K562 (cell line): ENCODE data around the gene CCL27. TPM values are rescaled to one million over a fixed set of nuclear protein-coding genes. Genes with fewer than 3 reads are reported as not detected.
A peak's percentile ranks its signal among the peaks of the same experiment; 100 is the strongest.

Experiments
- BRD9 ChIP-seq: fragments of 450-650 bp; IDR thresholded peaks from 2 replicates; pipeline ENCODE4 v1.6.1; 2018; ENCODE audit warnings: low read depth; ENCODE audit not compliant: partially characterized antibody
- E4F1 ChIP-seq: fragments of 250-450 bp; sonication (Bioruptor Pico); IDR thresholded peaks from 2 replicates; pipeline ENCODE4 v1.5.0; 2021; ENCODE audit warnings: mild to moderate bottlenecking, borderline replicate concordance
- ESRRB ChIP-seq: fragments of 250-450 bp; sonication (Bioruptor Pico); IDR thresholded peaks from 2 replicates; pipeline ENCODE4 v1.5.0; 2020; ENCODE audit warnings: mild to moderate bottlenecking, moderate library complexity, borderline replicate concordance
- FIP1L1 ChIP-seq: fragments of 200-400 bp; formaldehyde crosslinking; IDR thresholded peaks from 2 replicates; pipeline ENCODE4 v1.6.1; 2018; ENCODE audit warnings: mild to moderate bottlenecking, low read depth, low read length; ENCODE audit not compliant: poor library complexity, severe bottlenecking
- FOXM1 ChIP-seq, 2 experiments: fragments of 450-650 bp in 1 of 2; sonication (generic) in 1 of 2; formaldehyde crosslinking in 1 of 2; IDR thresholded peaks; 2 replicates each; pipeline versions ENCODE4 v1.6.1 to v1.9.0; 2017 to 2022; ENCODE audit warnings: low read depth in 2 of 2, mild to moderate bottlenecking in 2 of 2, missing genetic modification reagents in 1 of 2, moderate library complexity in 1 of 2
- KDM1A ChIP-seq, 2 experiments: fragments of 450-650 bp; IDR thresholded peaks; 2 replicates each; pipeline ENCODE4 v1.6.1; 2016; ENCODE audit warnings: mild to moderate bottlenecking in 2 of 2
- L3MBTL2 ChIP-seq: fragments of 450-650 bp; IDR thresholded peaks from 2 replicates; pipeline ENCODE4 v1.6.1; 2016; ENCODE audit warnings: mild to moderate bottlenecking, moderate library complexity
- NRF1 ChIP-seq, 2 experiments: fragments of 450-650 bp; IDR thresholded peaks in 1 of 2; conservative IDR thresholded peaks in 1 of 2; 2 replicates each; pipeline ENCODE4 v1.6.1; 2014; ENCODE audit warnings: mild to moderate bottlenecking in 2 of 2
- PHB ChIP-seq: fragments of 250-450 bp; sonication (Bioruptor Pico); IDR thresholded peaks from 2 replicates; pipeline ENCODE4 v1.5.0; 2021
- SETDB1 ChIP-seq: IDR thresholded peaks from one replicate; pipeline ENCODE4 v1.6.1; 2012; ENCODE audit warnings: low read length, control low read depth, inconsistent platforms
- SOX6 ChIP-seq: fragments of 450-650 bp; IDR thresholded peaks from 2 replicates; pipeline ENCODE4 v1.6.1; 2014; ENCODE audit warnings: mild to moderate bottlenecking
- ZC3H8 ChIP-seq: fragments of 450-650 bp; IDR thresholded peaks from 2 replicates; pipeline ENCODE4 v1.6.1; 2017
- ZKSCAN3 ChIP-seq: fragments of 250-450 bp; sonication (Bioruptor Pico); IDR thresholded peaks from 2 replicates; pipeline ENCODE4 v1.4.0; 2020
- ZKSCAN8 ChIP-seq: fragments of 200-800 bp; sonication (Bioruptor generic); IDR thresholded peaks from 2 replicates; pipeline ENCODE4 v1.6.1; 2016; ENCODE audit warnings: missing genetic modification characterization, missing compliant biosample characterization
- ZNF174 ChIP-seq: fragments of 250-450 bp; sonication (Bioruptor Pico); IDR thresholded peaks from 2 replicates; pipeline ENCODE4 v1.4.0; 2020; ENCODE audit warnings: mild to moderate bottlenecking
- ZNF318 ChIP-seq, 2 experiments: fragments of 450-650 bp; IDR thresholded peaks; 2 replicates each; pipeline ENCODE4 v1.6.1; 2016; ENCODE audit warnings: mild to moderate bottlenecking in 2 of 2, borderline replicate concordance in 1 of 2, low read depth in 1 of 2, moderate library complexity in 1 of 2
- polyA plus RNA-seq, 8 experiments: library from polyadenylated mRNA; depleted of rRNA in 4 of 8; stranded (reverse) in 5 of 8; unstranded in 3 of 8; fragments of >200 nt; fragmentation: Nextera tagmentation in 2 of 8; fragmentation: Illumina TruSeq in 1 of 8; extraction: Ambion mirVana in 2 of 8; extraction: Trizol in 1 of 8; gene quantifications; 2 replicates each; pipeline versions ENCODE4 v1.2.1 to v1.2.3, GENCODE V29; 2011 to 2014; ENCODE audit warnings: inconsistent platforms in 1 of 8, missing spikeins in 1 of 8
- total RNA-seq, 7 experiments: library from RNA; depleted of rRNA in 6 of 7; stranded (reverse); fragments of >200 nt in 6 of 7; fragmentation: Illumina TruSeq in 2 of 7; extraction: Trizol in 2 of 7; gene quantifications; 2 replicates each; pipeline versions ENCODE4 v1.2.1 to v1.2.3, GENCODE V29; 2011 to 2021; ENCODE audit warnings: low replicate concordance in 1 of 7

The CCL27 gene
- total and polyA plus RNA-seq, 9 of the 15 experiments (the other 6 are each of a cell fraction or from before 2014, with no cell fraction given): 0.10 to 0.53 (median 0.27) TPM; not detected in 5

- TF ChIP-seq ZNF318 (IDR thresholded peaks at IDR 0.05; ENCODE audit: borderline replicate concordance in 1 of 2, low read depth in 1 of 2) (no peak), ZKSCAN8 (CRISPR knock-in tag) (no peak), ZNF174 (no peak), KDM1A (IDR thresholded peaks at IDR 0.05) (no peak), ZKSCAN3 (CRISPR knock-in tag) (no peak), NRF1 (conservative IDR thresholded peaks at IDR 0.05 in 1 of 2, IDR thresholded peaks at IDR 0.05 in 1 of 2) (peak; percentile 42 to 63; a peak in 3 of 4 replicates), PHB (CRISPR knock-in tag) (no peak), SETDB1 (no peak), L3MBTL2 (peak; percentile 85), E4F1 (no peak), ESRRB (CRISPR knock-in tag) (no peak), SOX6 (no peak), ZC3H8 (no peak), FOXM1 (IDR thresholded peaks at IDR 0.05; ENCODE audit: low read depth) (no peak), FOXM1 (CRISPR knock-in tag; IDR thresholded peaks at IDR 0.05; ENCODE audit: low read depth) (no peak), BRD9 (no peak), FIP1L1 (no peak)
Measured at GRCh38 chr9:34637356-34638137, 24.9 kb downstream of the CCL27 start, which contains the start of gene SIGMAR1 (continued).
